GM15510 (cell line): ENCODE measurements around the gene SULF2.

Experiments
- POLR2A ChIP-seq: IDR thresholded peaks from 3 replicates; pipeline ENCODE4 v1.6.1; 2011; ENCODE audit warnings: borderline replicate concordance; ENCODE audit not compliant: insufficient read length; ENCODE audit errors: extremely low read depth

The SULF2 gene

GRCh38 chr20:47627540-47627939 is 157.7 kb downstream of the SULF2 start:
- no peak for TF ChIP-seq POLR2A

- no peak for TF ChIP-seq POLR2A
These were observed 162.1 kb downstream of the SULF2 start for GRCh38 chr20:47623206-47623605.

DNA sequence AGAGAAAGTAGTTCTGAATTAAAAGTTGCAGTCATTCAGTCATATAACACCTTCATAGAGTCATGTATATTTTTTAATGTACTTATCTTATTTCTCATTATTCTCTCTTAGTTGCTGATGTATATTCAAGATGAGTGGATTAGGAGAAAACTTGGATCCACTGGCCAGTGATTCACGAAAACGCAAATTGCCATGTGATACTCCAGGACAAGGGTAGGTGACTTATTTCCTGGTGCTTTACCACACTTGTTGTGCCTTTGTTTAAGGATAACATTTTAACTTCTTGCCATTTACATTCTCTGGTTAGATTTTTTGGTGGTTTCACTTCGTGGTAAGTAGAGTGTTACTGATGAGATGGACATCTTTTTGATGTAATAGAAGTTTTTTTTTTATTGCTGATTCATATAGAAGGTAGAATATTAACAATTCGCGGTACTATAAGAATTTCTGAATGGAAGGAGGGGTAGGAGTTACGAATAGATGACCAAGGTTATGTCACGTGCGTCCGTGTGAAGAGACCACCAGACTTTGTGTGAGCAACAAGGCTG is 163.1 kb downstream of the SULF2 start:
- TF ChIP-seq POLR2A, result no peak

DNA sequence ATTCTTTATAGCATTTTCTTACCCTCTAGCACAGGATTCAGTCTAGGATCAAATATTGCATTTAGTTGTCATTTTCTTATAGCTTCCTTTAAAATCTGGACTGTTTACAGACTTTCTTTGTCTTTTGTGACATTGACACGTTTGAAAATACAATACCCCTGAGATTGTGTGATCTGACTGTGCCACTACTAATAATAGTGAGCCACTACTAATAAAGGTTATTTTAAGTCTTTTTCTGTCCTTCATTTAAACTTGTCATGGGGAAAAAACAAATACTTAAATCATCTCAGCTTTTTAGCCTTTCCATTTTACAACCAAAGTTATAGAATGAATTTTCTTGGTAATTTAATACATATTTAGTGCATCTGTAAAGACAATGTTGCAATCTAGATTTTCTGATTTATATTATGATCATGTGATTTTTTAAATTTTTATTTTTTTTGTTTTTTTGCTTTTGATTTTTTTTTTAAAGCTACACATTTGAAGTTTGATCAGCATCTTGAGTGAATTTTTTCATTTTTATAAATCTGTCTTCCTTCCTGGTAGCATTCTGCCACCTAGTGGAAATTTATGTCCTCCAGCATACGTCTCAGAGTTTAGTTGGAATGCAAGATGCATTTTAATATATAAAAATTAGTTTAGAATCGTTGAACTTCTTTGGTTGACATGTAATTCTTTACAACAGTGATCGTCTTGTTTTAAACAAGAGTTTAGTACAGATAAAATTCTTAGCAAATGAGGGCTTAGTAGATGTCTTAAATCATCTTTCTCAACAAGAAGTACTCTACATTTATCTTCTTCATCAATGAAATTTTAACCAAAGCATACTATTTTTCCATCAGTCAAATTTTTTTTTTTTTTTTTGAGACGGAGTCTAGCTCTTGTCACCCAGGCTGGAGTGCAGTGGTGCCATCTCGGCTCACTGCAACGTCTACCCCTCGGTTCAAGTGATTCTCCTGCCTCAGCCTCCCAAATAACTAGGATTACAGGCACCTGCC is 164.2 kb downstream of the SULF2 start:
- TF ChIP-seq POLR2A, result no peak

DNA sequence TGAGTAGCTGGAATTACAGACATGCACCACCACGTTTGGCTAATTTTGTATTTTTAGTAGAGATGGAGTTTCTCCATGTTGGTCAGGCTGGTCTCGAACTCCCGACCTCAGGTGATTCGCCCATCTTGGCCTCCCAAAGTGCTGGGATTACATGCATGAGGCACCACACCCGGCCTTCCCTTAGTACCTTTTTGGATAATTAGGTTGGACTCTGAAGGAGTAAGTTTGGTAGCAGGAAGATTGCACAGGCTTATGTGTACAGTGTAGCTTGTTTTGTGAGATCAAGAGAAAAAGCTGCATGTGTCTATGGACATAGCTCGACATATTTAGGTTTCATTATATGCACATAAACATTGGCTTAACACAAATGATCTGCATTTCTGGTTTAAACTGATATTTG is 166.8 kb downstream of the SULF2 start:
- no peak for TF ChIP-seq POLR2A

- TF ChIP-seq POLR2A, result no peak
These were observed 170.5 kb downstream of the SULF2 start for GRCh38 chr20:47614703-47615309.

GRCh38 chr20:47612670-47613069 is 172.6 kb downstream of the SULF2 start:
- TF ChIP-seq POLR2A, result no peak

- TF ChIP-seq POLR2A, result no peak
These were observed 173.5 kb downstream of the SULF2 start for GRCh38 chr20:47611785-47612184.

- TF ChIP-seq POLR2A, result no peak
These were observed 174.4 kb downstream of the SULF2 start for GRCh38 chr20:47610945-47611250.

DNA sequence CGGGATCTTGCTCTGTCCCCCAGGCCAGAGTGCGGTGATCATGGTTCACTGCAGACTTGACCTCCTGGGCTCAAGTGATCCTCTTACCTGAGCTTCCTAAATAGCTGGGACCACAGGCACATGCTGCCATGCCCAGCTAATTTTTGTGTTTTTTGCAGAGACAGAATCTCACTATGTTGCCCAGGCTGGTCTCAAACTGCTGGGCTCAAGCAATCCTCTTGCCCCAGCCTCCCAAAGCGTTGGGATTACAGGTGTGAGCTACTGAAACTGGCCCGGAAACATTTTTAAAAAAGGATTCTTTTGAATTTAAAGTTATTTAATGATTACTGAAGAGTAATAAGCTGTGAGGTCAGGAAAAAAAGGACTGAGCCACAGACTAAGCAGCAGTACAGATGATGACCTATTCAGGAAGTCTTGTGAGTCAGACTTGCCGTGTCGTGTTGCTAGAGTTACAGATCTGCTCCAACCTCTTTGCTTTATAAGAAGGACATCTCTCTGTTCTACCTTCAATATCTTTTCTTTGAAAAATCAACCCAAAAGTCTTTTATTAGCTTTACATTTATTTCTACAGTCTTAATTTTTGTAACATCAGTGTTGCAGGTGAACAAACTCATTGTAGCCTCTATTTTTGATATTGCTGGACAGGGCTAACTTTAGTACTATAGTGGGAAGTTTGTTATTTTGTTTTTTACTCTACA is 174.9 kb downstream of the SULF2 start:
- TF ChIP-seq POLR2A, result no peak

DNA sequence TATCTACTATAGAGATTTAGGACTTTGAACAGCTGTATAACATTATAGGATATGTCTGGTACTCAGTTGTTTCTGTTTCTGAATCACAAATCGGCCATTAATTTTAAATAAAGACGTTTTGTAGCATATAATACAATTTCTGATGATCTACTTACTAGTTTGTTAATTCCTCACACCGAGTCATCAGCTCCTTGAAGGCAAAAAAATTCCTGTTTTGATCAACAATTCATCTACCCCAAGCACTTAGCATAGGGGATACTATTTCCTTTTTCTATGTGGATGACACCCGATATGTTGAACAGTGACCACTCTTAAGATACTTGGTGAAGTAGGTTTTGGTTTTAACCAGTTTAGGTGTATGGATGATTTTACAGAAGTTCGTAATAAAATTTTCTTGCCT is 176.3 kb downstream of the SULF2 start:
- TF ChIP-seq POLR2A, result no peak
